ENCODE results near the gene CPNE7. TPM values are rescaled to one million over a fixed set of nuclear protein-coding genes. Genes with fewer than 3 reads are reported as not detected.
A peak's percentile ranks its signal among the peaks of the same experiment; 100 is the strongest.

CPNE7 gene
- total RNA-seq, 3 donors from 2014 or later (not counting 1 experiment from before 2014, with no cell fraction given) = 1.1 to 1.8 (median 1.2) TPM

DNA sequence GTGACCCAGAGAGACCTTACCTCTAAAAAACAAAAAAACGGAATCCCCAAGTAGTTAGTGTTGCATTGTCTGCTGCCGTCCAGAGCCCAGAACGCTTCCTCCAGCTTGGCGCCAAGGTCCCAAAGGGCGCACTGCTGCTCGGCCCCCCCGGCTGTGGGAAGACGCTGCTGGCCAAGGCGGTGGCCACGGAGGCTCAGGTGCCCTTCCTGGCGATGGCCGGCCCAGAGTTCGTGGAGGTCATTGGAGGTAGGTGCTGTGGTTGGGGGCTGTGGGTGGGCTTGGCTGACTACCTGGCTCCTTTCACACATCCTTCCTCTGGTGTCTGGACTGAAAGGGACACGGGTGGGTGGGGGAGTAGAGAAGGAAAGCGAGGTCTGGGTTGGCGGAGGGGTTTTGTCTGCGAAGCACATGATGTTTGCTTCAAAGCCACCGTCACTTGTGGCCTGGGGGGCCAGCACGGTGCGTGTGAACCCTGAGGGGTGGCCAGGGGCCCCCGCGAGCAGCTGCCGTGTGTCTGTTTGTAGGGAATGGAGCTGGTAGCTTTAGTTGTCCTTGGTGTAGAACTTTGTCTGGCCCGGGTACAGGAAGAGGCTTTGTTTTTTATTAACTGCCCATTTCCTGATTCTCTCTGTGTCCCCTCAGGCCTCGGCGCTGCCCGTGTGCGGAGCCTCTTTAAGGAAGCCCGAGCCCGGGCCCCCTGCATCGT is 43.6 kb upstream of the CPNE7 start:
- Mint-ChIP-seq H3K4me1 (peaks cover 13 to 14% of the 10 kb centered on the region in 2 donors), H3K4me3 (no peak overlapping the region), H3K27ac (no peak overlapping the region), H3K9me3 (no peaks in the 10 kb centered on the region), H3K27me3 (ENCODE audit: low read depth in 2 of 2) (no peaks in the 10 kb centered on the region), H3K36me3 (no peaks in the 10 kb centered on the region)
- TF ChIP-seq, protein P1, sequence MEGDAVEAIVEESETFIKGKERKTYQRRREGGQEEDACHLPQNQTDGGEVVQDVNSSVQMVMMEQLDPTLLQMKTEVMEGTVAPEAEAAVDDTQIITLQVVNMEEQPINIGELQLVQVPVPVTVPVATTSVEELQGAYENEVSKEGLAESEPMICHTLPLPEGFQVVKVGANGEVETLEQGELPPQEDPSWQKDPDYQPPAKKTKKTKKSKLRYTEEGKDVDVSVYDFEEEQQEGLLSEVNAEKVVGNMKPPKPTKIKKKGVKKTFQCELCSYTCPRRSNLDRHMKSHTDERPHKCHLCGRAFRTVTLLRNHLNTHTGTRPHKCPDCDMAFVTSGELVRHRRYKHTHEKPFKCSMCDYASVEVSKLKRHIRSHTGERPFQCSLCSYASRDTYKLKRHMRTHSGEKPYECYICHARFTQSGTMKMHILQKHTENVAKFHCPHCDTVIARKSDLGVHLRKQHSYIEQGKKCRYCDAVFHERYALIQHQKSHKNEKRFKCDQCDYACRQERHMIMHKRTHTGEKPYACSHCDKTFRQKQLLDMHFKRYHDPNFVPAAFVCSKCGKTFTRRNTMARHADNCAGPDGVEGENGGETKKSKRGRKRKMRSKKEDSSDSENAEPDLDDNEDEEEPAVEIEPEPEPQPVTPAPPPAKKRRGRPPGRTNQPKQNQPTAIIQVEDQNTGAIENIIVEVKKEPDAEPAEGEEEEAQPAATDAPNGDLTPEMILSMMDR (IDR thresholded peaks at IDR 0.05) = no peak
- no peak for ATAC-seq
- H3K27me3 ChIP-seq (ENCODE audit: control insufficient read depth, insufficient read depth, low read length) = no peaks in the 10 kb centered on the region
- no peak overlapping the region for H3K4me3 ChIP-seq (ENCODE audit: low read length)
- peaks cover 21% of the 10 kb centered on the region for H3K4me1 ChIP-seq (ENCODE audit: control insufficient read depth, insufficient read depth, low read length)
- peaks cover 59% of the 10 kb centered on the region for H3K36me3 ChIP-seq (ENCODE audit: control insufficient read depth, insufficient read depth, low read length)
- H3K9me3 ChIP-seq (ENCODE audit: control insufficient read depth, insufficient read depth, low read length) = no peaks in the 10 kb centered on the region
- no peak overlapping the region for H3K27ac ChIP-seq (ENCODE audit: low read length)
- WGBS (ENCODE audit: insufficient coverage) = 94% methylated on average over 30 of the region's 31 CpGs
- intact Hi-C loops (cut with micrococcal nuclease) = no loop called here
- DNase-seq = no peak

DNA sequence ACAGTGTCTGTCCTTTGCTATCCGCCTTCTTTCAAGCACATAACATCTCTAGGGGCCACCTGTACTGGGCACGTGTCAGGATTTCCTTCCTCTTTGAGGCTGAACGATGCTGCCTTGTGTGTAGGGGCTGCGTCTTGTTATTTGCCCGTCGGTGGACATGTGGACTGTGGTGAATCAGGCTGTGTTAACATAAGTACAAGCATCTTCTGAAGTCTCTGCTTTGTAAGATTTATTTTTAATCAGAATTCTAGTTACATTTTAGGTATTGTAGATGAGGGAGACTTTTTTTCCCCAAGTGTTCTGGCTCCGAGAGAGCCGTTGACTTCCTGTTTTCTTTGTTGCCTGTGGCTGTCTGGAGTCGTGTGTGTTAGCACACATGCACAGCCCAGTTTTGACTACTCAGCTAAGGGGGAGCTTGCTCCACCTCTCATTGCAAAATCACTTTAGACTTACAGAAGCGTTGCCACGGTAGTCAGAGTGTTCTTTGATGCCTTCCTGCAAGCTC is 41.3 kb upstream of the CPNE7 start:
- Histone ChIP-seq H3K36me3 (ENCODE audit: control insufficient read depth, insufficient read depth, low read length) (peaks cover 62% of the 10 kb centered on the region), H3K9me3 (ENCODE audit: control insufficient read depth, insufficient read depth, low read length) (no peaks in the 10 kb centered on the region), H3K27me3 (ENCODE audit: control insufficient read depth, insufficient read depth, low read length) (no peaks in the 10 kb centered on the region), H3K27ac (ENCODE audit: low read length) (peak overlapping the region; percentile 1), H3K4me3 (ENCODE audit: low read length) (no peak overlapping the region), H3K4me1 (ENCODE audit: control insufficient read depth, insufficient read depth, low read length) (peaks cover 21% of the 10 kb centered on the region)
- DNase-seq = peak in 1 of 2 donors; percentile 76
- Mint-ChIP-seq H3K4me1 (peaks cover 13 to 14% of the 10 kb centered on the region in 2 donors), H3K27me3 (ENCODE audit: low read depth in 2 of 2) (no peaks in the 10 kb centered on the region), H3K36me3 (no peaks in the 10 kb centered on the region), H3K4me3 (peak overlapping the region; percentile 45), H3K9me3 (no peaks in the 10 kb centered on the region), H3K27ac (peak overlapping the region; percentile 44 to 58)
- intact Hi-C loops (cut with micrococcal nuclease) = no loop called here
- WGBS (ENCODE audit: insufficient coverage) = 14% methylated on average over 11 of the region's 11 CpGs
- TF ChIP-seq, protein P1 (IDR thresholded peaks at IDR 0.05) = no peak
- peak; percentile 50 to 84 (median 82) for ATAC-seq

DNA sequence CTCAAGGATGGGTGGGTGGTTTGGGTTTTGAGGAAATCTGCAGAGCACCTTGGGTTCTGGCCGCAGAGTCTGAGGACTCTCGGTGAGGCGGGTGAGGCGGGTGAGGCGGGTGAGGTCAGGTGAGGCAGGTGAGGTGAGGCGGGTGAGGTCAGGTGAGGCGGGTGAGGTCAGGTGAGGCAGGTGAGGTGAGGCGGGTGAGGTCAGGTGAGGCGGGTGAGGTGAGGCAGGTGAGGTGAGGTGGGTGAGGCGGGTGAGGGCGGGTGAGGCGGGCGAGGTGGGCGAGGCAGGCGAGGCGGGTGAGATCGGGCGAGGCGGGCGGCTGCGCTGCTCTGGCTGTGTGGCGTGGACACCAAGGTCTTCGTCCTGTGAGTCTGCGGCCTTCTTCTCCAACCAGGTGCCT is 39.2 kb upstream of the CPNE7 start:
- H3K4me3 ChIP-seq (ENCODE audit: low read length) = no peak overlapping the region
- H3K27ac ChIP-seq (ENCODE audit: low read length) = no peak overlapping the region
- TF ChIP-seq, protein P1 (IDR thresholded peaks at IDR 0.05) = no peak
- Mint-ChIP-seq H3K27ac (no peak overlapping the region), H3K4me1 (peaks cover 13 to 14% of the 10 kb centered on the region in 2 donors), H3K27me3 (ENCODE audit: low read depth in 2 of 2) (no peaks in the 10 kb centered on the region), H3K9me3 (no peaks in the 10 kb centered on the region), H3K4me3 (no peak overlapping the region), H3K36me3 (no peaks in the 10 kb centered on the region)
- no peaks in the 10 kb centered on the region for H3K27me3 ChIP-seq (ENCODE audit: control insufficient read depth, insufficient read depth, low read length)
- ATAC-seq (no peak), DNase-seq (no peak)
- intact Hi-C loops (cut with micrococcal nuclease) = no loop called here
- WGBS (ENCODE audit: insufficient coverage) = 99% methylated on average over 19 of the region's 24 CpGs
- no peaks in the 10 kb centered on the region for H3K9me3 ChIP-seq (ENCODE audit: control insufficient read depth, insufficient read depth, low read length)
- peaks cover 21% of the 10 kb centered on the region for H3K4me1 ChIP-seq (ENCODE audit: control insufficient read depth, insufficient read depth, low read length)
- peaks cover 52% of the 10 kb centered on the region for H3K36me3 ChIP-seq (ENCODE audit: control insufficient read depth, insufficient read depth, low read length)

Measured in natural killer cell (primary cell).